ENCODE measurements around the gene DTX3.
"Not testable (repeated sequence)": the region's sequence is repeated elsewhere in the genome, so short reads cannot be mapped to it uniquely, and the experiment has no call there.

The DTX3 gene

GRCh38 chr12:57584690-57585089 lies 19.9 kb upstream of the DTX3 start:
- H3K27ac ChIP-seq = no peak overlapping the region
- no peak for TF ChIP-seq ZFX (IDR thresholded peaks at IDR 0.05)
- TF ChIP-seq, protein P1, sequence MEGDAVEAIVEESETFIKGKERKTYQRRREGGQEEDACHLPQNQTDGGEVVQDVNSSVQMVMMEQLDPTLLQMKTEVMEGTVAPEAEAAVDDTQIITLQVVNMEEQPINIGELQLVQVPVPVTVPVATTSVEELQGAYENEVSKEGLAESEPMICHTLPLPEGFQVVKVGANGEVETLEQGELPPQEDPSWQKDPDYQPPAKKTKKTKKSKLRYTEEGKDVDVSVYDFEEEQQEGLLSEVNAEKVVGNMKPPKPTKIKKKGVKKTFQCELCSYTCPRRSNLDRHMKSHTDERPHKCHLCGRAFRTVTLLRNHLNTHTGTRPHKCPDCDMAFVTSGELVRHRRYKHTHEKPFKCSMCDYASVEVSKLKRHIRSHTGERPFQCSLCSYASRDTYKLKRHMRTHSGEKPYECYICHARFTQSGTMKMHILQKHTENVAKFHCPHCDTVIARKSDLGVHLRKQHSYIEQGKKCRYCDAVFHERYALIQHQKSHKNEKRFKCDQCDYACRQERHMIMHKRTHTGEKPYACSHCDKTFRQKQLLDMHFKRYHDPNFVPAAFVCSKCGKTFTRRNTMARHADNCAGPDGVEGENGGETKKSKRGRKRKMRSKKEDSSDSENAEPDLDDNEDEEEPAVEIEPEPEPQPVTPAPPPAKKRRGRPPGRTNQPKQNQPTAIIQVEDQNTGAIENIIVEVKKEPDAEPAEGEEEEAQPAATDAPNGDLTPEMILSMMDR (conservative IDR thresholded peaks at IDR 0.05) = no peak

- H3K27ac ChIP-seq = no peak overlapping the region
- TF ChIP-seq, protein P1 (conservative IDR thresholded peaks at IDR 0.05) = no peak
- no peak for TF ChIP-seq ZFX (IDR thresholded peaks at IDR 0.05)
These were observed 19.5 kb upstream of the DTX3 start for GRCh38 chr12:57585156-57585555.

DNA sequence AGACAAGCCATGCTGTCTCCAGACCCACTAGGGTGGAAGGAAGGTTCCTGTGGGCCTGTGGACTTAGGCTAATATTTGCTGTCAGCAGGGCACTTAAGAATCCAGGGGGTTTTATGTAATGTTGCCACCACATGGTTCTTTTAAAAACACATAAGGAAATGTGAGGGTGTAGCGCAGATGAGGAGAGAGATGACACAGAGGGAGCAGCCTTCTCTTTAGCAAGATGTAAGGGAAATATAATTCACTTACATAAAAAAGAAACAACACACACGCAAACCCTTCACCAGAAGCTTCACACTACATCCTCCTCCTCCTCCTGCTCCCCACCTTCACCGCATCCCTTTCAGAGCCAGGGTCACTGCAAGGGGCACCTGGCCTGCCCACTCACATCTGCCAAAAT lies 18.5 kb upstream of the DTX3 start:
- TF ChIP-seq, protein P1 (conservative IDR thresholded peaks at IDR 0.05) = no peak
- TF ChIP-seq ZFX (IDR thresholded peaks at IDR 0.05) = no peak
- H3K27ac ChIP-seq = no peak overlapping the region

DNA sequence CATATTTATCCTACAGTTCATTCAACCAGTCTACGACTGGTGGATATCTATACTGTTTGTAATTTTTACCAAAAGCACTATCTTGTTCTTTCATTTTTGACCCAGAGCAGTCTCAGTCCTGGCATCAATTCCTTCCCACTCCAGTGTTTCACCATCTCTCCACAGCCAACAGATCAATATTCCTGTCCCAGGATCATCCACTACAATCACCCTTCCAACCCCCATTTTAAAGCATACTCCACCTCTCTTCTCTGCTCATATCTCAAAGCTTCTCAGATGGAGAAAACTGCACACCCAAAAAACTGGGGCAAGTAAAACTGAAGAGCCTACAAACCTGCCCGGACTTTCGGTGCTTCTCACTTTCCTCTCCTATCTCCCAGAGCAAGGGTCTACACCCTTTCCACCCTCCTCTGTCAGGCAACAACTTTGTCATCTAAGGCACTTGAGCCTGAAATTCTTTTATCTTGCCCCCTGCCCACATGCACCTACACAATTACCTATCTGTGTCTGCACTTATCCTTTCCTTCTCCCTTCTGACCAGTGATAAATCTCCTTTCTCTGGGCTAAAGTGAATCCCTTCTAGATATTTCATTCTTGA lies 17.7 kb upstream of the DTX3 start:
- TF ChIP-seq, protein P1 (conservative IDR thresholded peaks at IDR 0.05) = no peak
- TF ChIP-seq ZFX (IDR thresholded peaks at IDR 0.05) = no peak

DNA sequence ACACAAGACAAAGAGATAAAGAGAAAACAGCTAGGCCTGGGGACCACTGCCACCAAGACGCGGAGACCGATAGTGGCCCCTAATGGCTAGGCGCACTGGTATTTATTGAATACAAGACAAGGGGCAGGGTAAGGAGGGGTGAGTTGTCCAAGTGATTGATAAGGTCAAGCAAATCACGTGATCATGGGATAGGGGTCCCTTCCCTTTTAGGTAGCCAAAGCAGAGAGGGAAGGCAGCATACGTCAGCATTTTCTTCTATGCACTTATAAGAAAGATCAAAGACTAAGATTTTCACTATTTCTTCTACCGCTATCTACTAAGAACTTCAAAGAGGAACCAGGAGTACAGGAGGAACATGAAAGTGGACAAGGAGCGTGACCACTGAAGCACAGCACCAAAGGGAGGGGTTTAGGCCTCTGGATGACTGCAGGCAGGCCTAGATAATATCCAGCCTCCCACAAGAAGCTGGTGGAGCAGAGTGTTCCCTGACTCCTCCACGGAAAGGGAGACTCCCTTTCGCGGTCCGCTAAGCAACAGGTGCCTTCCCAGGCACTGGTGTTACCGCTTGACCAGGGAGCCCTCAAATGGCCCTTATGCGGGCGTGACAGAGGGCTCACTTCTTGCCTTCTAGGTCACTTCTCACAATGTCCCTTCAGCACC lies 15.5 kb upstream of the DTX3 start:
- H3K27ac ChIP-seq = not testable (repeated sequence)

More for the DNA sequence above, 17.7 kb upstream of the DTX3 start:
- H3K27ac ChIP-seq = no peak overlapping the region

- H3K27ac ChIP-seq = peak overlapping the region; percentile 77
- TF ChIP-seq, protein P1 (conservative IDR thresholded peaks at IDR 0.05) = no peak
These were observed 14.2 kb upstream of the DTX3 start for GRCh38 chr12:57590479-57590863.

GRCh38 chr12:57590864-57591781 lies 13.5 kb upstream of the DTX3 start, which contains the start of gene PIP4K2C:
TSS of gene PIP4K2C (plus strand) at chr12:57591192. CDS start at chr12:57591290, 98 bp downstream.
- peak within 1 kb of the TSS; percentile 77 for H3K27ac ChIP-seq
- TF ChIP-seq, protein P1 (conservative IDR thresholded peaks at IDR 0.05) = no peak
- no peak for TF ChIP-seq ZFX (IDR thresholded peaks at IDR 0.05)

All from C4-2B (cell line).